NK-92 treated with Interleukin-12 subunit alpha and Interleukin-12 subunit beta, amount 100 ng/mL, for 24 hours (cell line): ENCODE measurements around the gene DMRT1.
"Not testable (repeated sequence)": the region's sequence is repeated elsewhere in the genome, so short reads cannot be mapped to it uniquely, and the experiment has no call there.

Experiments used
- DNase-seq: peaks from one replicate; lab custom pipeline; 2025; lab: John Stamatoyannopoulos, UW

The DMRT1 gene

GRCh38 chr9:998299-999110 lies 157.0 kb downstream of the DMRT1 start:
- DNase-seq = not testable (repeated sequence)

DNA sequence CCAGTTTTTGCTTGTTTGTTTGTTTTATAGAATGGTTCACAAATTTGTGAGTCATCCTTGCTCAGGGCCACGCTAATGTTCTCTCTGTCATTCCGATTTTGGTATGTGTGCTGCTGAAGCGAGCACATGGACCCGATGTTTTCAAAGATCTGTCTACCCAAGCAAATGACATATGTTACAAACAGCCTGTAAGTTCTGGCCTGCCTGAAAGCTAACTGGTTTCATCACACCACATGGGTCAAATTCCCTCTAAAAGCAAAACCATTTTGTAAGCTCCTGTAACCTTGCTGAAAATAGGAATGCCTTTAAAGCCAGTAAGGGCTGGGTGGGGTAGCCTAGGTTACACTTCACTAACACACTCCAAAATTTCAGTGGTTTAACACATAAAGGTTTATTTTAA lies 160.3 kb downstream of the DMRT1 start:
- DNase-seq = no peak

GRCh38 chr9:1002678-1003077 lies 161.2 kb downstream of the DMRT1 start:
- no peak for DNase-seq

DNA sequence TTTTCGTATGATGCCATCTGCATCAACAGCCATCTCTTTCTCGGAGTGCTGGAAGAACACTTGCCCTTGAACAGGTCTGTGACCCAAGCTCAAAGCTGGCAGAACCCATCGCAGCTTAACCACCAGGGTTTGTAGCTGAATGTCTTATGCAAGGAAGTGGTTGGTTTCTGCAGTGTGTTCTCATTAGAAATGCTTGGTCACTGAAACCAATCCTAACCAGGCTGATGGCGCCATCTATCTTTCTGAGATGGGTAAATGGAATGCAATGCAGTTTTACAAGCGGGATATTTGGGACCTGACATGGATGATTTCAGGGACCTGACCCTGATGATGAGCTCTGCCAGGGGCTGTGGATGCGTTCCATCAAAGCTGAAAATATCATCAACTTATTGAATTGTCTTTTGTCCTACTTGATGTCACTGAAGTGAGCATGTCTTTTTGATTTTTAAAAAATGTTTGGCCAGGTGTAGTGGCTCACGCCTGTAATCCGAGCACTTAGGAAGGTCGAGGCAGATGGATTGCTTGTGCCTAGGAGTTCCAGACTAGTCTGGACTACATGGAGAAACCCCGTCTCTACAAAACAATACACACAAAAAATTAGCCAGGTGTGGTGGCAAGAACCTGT lies 163.7 kb downstream of the DMRT1 start:
- peak; percentile 54 for DNase-seq

DNA sequence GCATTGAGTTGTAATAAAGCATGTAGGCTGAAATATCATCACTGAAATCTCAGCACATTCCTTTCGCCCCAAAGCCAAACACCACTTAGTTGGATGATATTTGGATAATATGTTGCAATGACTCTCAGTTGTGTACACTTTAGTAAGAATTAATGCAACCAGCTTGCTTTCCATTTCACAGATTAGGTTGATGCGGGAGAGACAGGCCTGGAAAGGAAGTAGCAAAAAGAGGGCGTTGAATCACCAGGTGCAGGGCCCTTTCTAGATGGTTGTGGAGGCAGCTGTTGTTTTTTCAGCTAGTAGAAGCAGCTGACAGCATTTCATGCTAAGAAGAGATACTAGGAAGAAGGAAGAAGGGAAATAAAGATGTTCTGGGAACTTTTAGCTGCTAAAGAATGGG lies 165.8 kb downstream of the DMRT1 start:
- DNase-seq = no peak

DNA sequence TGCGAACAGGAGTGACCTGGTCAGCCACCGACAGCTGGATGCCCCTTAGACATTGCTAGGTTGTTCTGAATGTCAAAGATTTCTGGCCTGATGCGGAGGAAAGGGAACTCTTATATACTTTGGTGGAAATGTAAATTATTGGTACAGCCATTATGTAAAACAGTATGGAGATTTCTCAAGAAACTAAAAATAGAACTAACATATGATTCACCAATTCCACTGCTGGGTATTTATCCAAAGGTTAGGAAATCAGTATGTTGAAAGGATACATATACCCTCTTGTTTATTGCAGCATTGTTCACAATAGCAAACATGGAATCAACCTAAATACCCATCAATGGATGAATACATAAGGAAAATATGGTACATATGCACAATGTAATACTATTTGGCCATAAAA lies 166.7 kb downstream of the DMRT1 start:
- no peak for DNase-seq

GRCh38 chr9:1009101-1009707 lies 167.7 kb downstream of the DMRT1 start:
- peak; percentile 59 for DNase-seq

DNA sequence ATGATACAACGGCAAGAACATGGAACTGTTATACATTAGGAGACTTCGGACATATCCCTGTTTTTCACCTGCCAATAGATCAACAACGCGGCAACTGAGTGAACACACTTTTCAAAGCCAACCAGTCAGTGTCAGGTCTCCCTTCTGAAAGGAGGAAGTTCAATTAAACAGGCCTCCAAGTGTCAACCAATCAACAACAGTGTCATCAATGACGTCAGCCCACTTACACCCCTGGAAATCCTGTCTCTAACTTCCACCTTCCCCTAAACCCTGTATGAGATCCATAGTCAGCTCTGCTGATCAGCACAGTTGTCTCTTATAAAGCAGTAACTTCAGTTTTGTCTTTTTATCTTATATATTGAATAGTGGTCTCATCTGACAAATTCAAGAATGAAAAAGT lies 171.5 kb downstream of the DMRT1 start:
- no peak for DNase-seq

- no peak for DNase-seq
Observed at GRCh38 chr9:1014225-1014624, 172.7 kb downstream of the DMRT1 start.

GRCh38 chr9:1014640-1015039 lies 173.1 kb downstream of the DMRT1 start:
- DNase-seq = no peak

- peak; percentile 20 for DNase-seq
Observed at GRCh38 chr9:1018121-1018520, 176.6 kb downstream of the DMRT1 start.
